Activated B cell treated with CpG ODN at 0.5 μM for 24 hours (primary cell): ENCODE results near the gene RAB3IL1. TPM values are rescaled to one million over a fixed set of nuclear protein-coding genes. Genes with fewer than 3 reads are reported as not detected.

Experiments
- ATAC-seq: fragments of 200-7000 bp; cut with Tn5 transposase; one replicate; pipeline ENCODE4 v1.10.0; 2021; ENCODE audit warnings: low read depth, mild to moderate bottlenecking, moderate library complexity
- CTCF ChIA-PET: fragments of 350-600 bp; sonication (Branson Sonifier 250); formaldehyde crosslinking; loops from one replicate; lab custom pipeline; 2021; ENCODE audit warnings: antibody characterized with exemption; lab: Charles Lee
- POLR2A ChIA-PET: fragments of 350-600 bp; sonication (Branson Sonifier 250); formaldehyde crosslinking; loops from one replicate; lab custom pipeline; 2021; ENCODE audit warnings: antibody characterized with exemption; lab: Charles Lee
- DNase-seq: peaks from one replicate; pipeline ENCODE4 v3.0.0; 2022
- H3K27ac Mint-ChIP-seq: one replicate; pipeline ENCODE4 v1.8.0; 2020; ENCODE audit warnings: mixed read lengths
- H3K27me3 Mint-ChIP-seq: one replicate; pipeline ENCODE4 v1.8.0; 2021; ENCODE audit warnings: mixed read lengths
- H3K36me3 Mint-ChIP-seq: one replicate; pipeline ENCODE4 v1.8.0; 2021; ENCODE audit warnings: low read depth, mixed read lengths
- H3K4me1 Mint-ChIP-seq: one replicate; pipeline ENCODE4 v1.8.0; 2021; ENCODE audit warnings: mixed read lengths
- H3K4me3 Mint-ChIP-seq: one replicate; pipeline ENCODE4 v1.8.0; 2020; ENCODE audit warnings: mild to moderate bottlenecking, mixed read lengths
- H3K9me3 Mint-ChIP-seq: one replicate; pipeline ENCODE4 v1.8.0; 2020; ENCODE audit warnings: mixed read lengths
- intact Hi-C: fragments of 100-400 bp; cut with micrococcal nuclease; formaldehyde crosslinking; loops from one replicate; pipeline ENCODE4 v1.15.1; 2024
- total RNA-seq: library from RNA; stranded (reverse); gene quantifications from 2 replicates; pipeline ENCODE4 v1.2.3, GENCODE V29; 2022
- TF ChIP-seq, protein P1 (sequence below): fragments of 200-600 bp; IDR thresholded peaks from one replicate; pipeline ENCODE4 v1.8.0; 2022; ENCODE audit warnings: antibody characterized with exemption, mild to moderate bottlenecking

RAB3IL1 gene
- total RNA-seq, 1 donor from 2014 or later: not detected

DNA sequence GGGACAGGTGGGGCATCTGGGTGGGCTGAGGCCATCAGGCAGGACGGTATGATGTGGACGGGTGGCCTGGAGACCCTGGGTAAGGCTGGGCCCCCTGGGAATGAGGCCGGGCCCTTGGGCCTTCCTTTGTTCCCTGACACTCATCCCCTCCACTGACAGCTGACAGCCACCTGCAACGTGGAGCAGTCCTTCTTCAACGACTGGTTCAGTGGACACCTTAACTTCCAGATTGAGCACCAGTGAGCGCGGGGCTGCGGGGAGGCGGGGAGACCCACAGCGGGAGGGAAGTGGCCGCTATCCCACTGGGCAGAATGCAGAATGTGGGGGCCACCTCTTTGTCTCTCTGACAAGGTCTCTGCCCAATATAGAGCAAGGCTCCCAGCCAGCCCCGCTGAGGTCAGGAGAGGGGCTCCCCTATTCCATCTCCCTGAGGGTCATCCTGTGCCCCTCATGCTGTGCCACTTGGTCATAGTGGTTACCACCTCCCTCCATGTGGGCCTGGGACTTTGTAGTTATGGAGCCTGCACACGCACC, 53.8 kb downstream of the RAB3IL1 start:
- no peak overlapping the region for H3K27ac Mint-ChIP-seq
- intact Hi-C loops: no loop called here
- H3K9me3 Mint-ChIP-seq: no peaks in the 10 kb centered on the region
- ChIA-PET CTCF (no interaction called here), POLR2A (no interaction called here)
- TF ChIP-seq, protein P1, sequence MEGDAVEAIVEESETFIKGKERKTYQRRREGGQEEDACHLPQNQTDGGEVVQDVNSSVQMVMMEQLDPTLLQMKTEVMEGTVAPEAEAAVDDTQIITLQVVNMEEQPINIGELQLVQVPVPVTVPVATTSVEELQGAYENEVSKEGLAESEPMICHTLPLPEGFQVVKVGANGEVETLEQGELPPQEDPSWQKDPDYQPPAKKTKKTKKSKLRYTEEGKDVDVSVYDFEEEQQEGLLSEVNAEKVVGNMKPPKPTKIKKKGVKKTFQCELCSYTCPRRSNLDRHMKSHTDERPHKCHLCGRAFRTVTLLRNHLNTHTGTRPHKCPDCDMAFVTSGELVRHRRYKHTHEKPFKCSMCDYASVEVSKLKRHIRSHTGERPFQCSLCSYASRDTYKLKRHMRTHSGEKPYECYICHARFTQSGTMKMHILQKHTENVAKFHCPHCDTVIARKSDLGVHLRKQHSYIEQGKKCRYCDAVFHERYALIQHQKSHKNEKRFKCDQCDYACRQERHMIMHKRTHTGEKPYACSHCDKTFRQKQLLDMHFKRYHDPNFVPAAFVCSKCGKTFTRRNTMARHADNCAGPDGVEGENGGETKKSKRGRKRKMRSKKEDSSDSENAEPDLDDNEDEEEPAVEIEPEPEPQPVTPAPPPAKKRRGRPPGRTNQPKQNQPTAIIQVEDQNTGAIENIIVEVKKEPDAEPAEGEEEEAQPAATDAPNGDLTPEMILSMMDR: no peak
- no peak for ATAC-seq
- H3K36me3 Mint-ChIP-seq: peaks cover 6% of the 10 kb centered on the region
- no peak for DNase-seq
- no peak overlapping the region for H3K4me3 Mint-ChIP-seq
- H3K4me1 Mint-ChIP-seq: no peaks in the 10 kb centered on the region
- H3K27me3 Mint-ChIP-seq: no peaks in the 10 kb centered on the region

DNA sequence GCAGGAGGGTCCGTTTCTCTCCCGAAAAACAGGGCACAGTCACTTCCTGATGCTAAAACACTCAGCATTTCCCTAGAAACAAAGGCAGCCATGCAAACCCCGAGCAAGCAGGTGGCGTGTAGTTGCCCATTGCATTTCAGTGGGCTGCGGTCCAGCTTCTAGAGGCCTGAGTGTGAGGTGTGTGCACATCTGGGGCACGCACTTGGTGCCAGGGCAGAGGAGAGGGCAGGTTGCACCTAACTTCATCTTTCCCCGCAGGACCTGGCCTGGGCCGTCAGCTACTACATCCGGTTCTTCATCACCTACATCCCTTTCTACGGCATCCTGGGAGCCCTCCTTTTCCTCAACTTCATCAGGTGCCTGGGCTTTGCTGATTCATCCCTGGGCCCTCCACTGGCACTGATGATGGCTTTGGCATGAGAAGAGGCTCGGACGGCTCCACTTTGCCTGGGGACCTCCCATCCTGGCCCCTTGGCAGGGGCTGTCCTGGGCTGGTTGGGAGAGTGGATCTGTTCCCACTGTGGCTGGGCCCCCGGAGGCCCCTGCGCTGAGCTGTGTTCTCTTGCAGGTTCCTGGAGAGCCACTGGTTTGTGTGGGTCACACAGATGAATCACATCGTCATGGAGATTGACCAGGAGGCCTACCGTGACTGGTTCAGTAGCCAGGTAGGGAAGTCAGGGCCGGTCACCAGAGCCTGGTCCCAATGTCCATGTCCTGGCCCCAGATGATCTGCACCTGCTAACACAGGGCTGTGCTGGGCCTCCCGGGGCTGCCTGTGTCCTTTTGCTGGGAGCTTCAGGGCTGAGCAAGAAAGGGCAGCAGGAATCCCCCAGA, 54.4 kb downstream of the RAB3IL1 start:
- no peaks in the 10 kb centered on the region for H3K27me3 Mint-ChIP-seq
- no peak overlapping the region for H3K4me3 Mint-ChIP-seq
- ChIA-PET CTCF (no interaction called here), POLR2A (no interaction called here)
- peaks cover 6% of the 10 kb centered on the region for H3K36me3 Mint-ChIP-seq
- TF ChIP-seq, protein P1: no peak
- no peaks in the 10 kb centered on the region for H3K4me1 Mint-ChIP-seq
- ATAC-seq (no peak), DNase-seq (no peak)
- intact Hi-C loops: no loop called here
- no peak overlapping the region for H3K27ac Mint-ChIP-seq
- H3K9me3 Mint-ChIP-seq: no peaks in the 10 kb centered on the region

DNA sequence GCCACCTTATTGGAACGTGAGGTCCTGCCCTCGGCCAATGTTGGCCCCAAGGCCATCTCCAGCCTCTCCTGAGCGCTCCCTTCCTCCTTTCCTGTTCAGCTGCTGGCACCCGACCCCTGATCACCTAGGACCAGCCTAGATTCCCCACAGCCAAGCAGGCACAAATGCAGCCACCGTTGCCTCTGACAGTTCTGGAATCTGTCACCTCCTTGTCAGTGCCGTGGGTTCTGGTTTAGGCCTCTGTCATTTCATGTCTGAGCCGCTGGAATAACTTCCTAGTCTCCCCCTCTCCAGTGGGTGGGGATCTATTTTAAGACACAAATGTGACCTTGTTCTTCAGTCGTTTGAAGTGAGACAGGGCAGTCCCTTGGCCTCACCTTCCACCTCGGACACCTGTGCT, 55.7 kb downstream of the RAB3IL1 start:
- TF ChIP-seq, protein P1: no peak
- H3K4me3 Mint-ChIP-seq: no peak overlapping the region
- ATAC-seq: no peak
- no peaks in the 10 kb centered on the region for H3K27me3 Mint-ChIP-seq
- H3K36me3 Mint-ChIP-seq: peaks cover 6% of the 10 kb centered on the region
- POLR2A ChIA-PET: no interaction called here
- H3K27ac Mint-ChIP-seq: no peak overlapping the region
- no peaks in the 10 kb centered on the region for H3K9me3 Mint-ChIP-seq
- intact Hi-C loops: no loop called here
- CTCF ChIA-PET: no interaction called here
- H3K4me1 Mint-ChIP-seq: no peaks in the 10 kb centered on the region
- DNase-seq: no peak

DNA sequence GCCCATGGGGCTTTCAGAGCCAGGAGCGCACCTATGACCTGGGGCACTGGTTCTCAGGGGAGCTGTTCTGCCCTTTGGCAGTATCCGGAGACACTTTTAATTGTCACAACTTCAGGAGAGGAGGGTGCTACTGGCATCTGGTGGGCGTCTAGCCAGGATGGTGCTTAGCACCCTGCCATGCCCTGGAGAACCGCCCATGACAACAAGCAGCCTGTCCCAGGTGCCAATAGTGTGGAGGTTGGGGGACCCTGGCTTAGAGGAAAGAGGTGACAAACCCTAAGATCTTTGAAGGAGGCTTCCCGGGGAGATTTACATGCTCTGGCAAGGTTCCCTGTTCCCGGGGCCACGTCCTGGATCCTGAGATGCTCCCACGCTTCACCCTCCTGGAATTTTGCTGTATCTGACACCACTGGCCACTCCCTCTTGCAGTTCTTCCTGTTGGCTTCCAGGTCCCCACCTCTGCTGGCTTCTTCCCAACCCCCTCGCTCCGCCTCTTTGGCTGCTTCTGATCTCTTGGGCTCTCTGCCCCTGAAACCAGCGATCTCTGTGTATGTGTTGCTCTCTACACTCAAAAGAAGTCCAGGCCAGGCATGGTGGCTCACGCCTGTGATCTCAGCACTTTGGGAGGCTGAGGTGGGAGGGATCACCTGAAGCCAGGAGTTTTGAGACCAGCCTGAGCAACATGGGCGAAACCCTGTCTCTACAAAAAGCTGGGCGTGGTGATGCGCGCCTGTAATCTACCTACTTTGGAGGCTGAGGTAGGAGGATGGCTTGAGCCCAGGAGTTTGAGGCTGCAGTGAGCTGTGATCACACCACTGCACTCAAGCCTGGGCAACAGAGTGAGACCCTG, 57.1 kb downstream of the RAB3IL1 start:
- H3K36me3 Mint-ChIP-seq: peaks cover 6% of the 10 kb centered on the region
- no peak for ATAC-seq
- intact Hi-C loops: no loop called here
- ChIA-PET CTCF (no interaction called here), POLR2A (no interaction called here)
- no peaks in the 10 kb centered on the region for H3K27me3 Mint-ChIP-seq
- no peak overlapping the region for H3K27ac Mint-ChIP-seq
- H3K9me3 Mint-ChIP-seq: no peaks in the 10 kb centered on the region
- H3K4me1 Mint-ChIP-seq: no peaks in the 10 kb centered on the region
- DNase-seq: no peak
- TF ChIP-seq, protein P1: no peak
- no peak overlapping the region for H3K4me3 Mint-ChIP-seq
